Amygdala (tissue), 56 donors: ENCODE results near the gene KSR2.

ENCODE experiments used
- DNase-seq, 56 donors: peaks; one replicate each; lab custom pipeline; 2025; lab: John Stamatoyannopoulos, UW

Gene KSR2

GRCh38 chr12:117968151-117968789 lies 520 bp downstream of the KSR2 start:
- peak in 6 of 56 donors; percentile 2 to 28 (median 4) for DNase-seq

- DNase-seq: peak in 5 of 56 donors; percentile 1 to 13 (median 3)
Measured at GRCh38 chr12:117967512-117967911, 1.3 kb downstream of the KSR2 start.

- DNase-seq: no peak
Measured at GRCh38 chr12:117967043-117967442, 1.7 kb downstream of the KSR2 start.

GRCh38 chr12:117966511-117966910 lies 2.3 kb downstream of the KSR2 start:
- DNase-seq: peak in 4 of 56 donors; percentile 5 to 20 (median 14)

- no peak for DNase-seq
Measured at GRCh38 chr12:117963836-117964235, 5.0 kb downstream of the KSR2 start.

- no peak for DNase-seq
Measured at GRCh38 chr12:117936722-117937484, 31.9 kb downstream of the KSR2 start.

- no peak for DNase-seq
Measured at GRCh38 chr12:117933545-117933944, 35.2 kb downstream of the KSR2 start.

GRCh38 chr12:117926391-117926899 lies 42.3 kb downstream of the KSR2 start:
- DNase-seq: no peak

GRCh38 chr12:117921929-117922777 lies 46.6 kb downstream of the KSR2 start:
- DNase-seq: peak in 8 of 56 donors; percentile 1 to 22 (median 5)

GRCh38 chr12:117919479-117919878 lies 49.3 kb downstream of the KSR2 start:
- DNase-seq: no peak

- no peak for DNase-seq
Measured at GRCh38 chr12:117914686-117915085, 54.1 kb downstream of the KSR2 start.

GRCh38 chr12:117912756-117913155 lies 56.0 kb downstream of the KSR2 start:
- no peak for DNase-seq

GRCh38 chr12:117908411-117908810 lies 60.4 kb downstream of the KSR2 start:
- DNase-seq: no peak

- no peak for DNase-seq
Measured at GRCh38 chr12:117907108-117907689, 61.6 kb downstream of the KSR2 start.

- DNase-seq: no peak
Measured at GRCh38 chr12:117904051-117904450, 64.7 kb downstream of the KSR2 start.

GRCh38 chr12:117903110-117903840 lies 65.5 kb downstream of the KSR2 start:
- DNase-seq: no peak

- no peak for DNase-seq
Measured at GRCh38 chr12:117901631-117902030, 67.2 kb downstream of the KSR2 start.

GRCh38 chr12:117900561-117900960 lies 68.2 kb downstream of the KSR2 start:
- DNase-seq: no peak

- DNase-seq: peak in 1 of 56 donors; percentile 4
Measured at GRCh38 chr12:117897372-117898161, 71.2 kb downstream of the KSR2 start.
